Testis (tissue), 3 donors: ENCODE data around the gene LRRC41. TPM values are rescaled to one million over a fixed set of nuclear protein-coding genes. Genes with fewer than 3 reads are reported as not detected.

Experiments used
- DNase-seq: peaks from one replicate; pipeline ENCODE4 v3.0.0-alpha.2; 2019
- H3K27ac ChIP-seq, 2 donors: fragments of 200-600 bp; sonication (generic); one replicate each; pipeline ENCODE4 v1.5.1; 2019
- H3K27me3 ChIP-seq: fragments of 200-600 bp; sonication (generic); one replicate; pipeline ENCODE4 v1.5.1; 2019
- H3K36me3 ChIP-seq: fragments of 200-600 bp; sonication (generic); one replicate; pipeline ENCODE4 v1.5.1; 2017; ENCODE audit warnings: low read depth; ENCODE audit errors: missing control alignments
- H3K4me1 ChIP-seq: fragments of 200-600 bp; sonication (generic); one replicate; pipeline ENCODE4 v1.5.1; 2019
- H3K4me3 ChIP-seq, 2 donors: fragments of 200-600 bp; sonication (generic); one replicate each; pipeline ENCODE4 v1.5.1; 2017 to 2019
- H3K9me3 ChIP-seq: fragments of 200-600 bp; sonication (generic); one replicate; pipeline ENCODE4 v1.5.1; 2017
- CTCF ChIP-seq, 3 experiments: fragments of 450-650 bp in 2 of 3; fragments of 200-600 bp in 1 of 3; sonication (generic) in 1 of 3; IDR thresholded peaks; one replicate each; pipeline ENCODE4 v1.5.1; 2016 to 2019; ENCODE audit warnings: antibody characterized with exemption in 3 of 3, mild to moderate bottlenecking in 2 of 3, moderate library complexity in 1 of 3
- POLR2A ChIP-seq: fragments of 450-650 bp; IDR thresholded peaks from one replicate; pipeline ENCODE4 v1.6.1; 2017; ENCODE audit warnings: antibody characterized with exemption, mild to moderate bottlenecking, moderate library complexity
- WGBS, 2 donors: methylation state at CpG; one replicate each; pipeline ENCODE4 v1.1.5; 2018; 5-methylcytosine and 5-hydroxymethylcytosine counted together
- intact Hi-C: fragments of 100-400 bp; cut with DNase I; formaldehyde crosslinking; loops from one replicate; pipeline ENCODE4 v1.15.1; 2023; ENCODE audit warnings: low total_unique reads
- polyA plus RNA-seq: library from polyadenylated mRNA; stranded (reverse); fragments of 350-450 nt; fragmentation: Illumina TruSeq; extraction: RNeasy Lipid Tissue Mini Kit (QIAGEN cat#74804); gene quantifications from one replicate; pipeline ENCODE4 v1.2.3, GENCODE V29; 2014; ENCODE audit warnings: low read depth, low replicate concordance; ENCODE audit not compliant: insufficient read depth
- total RNA-seq, 2 donors: library from RNA; depleted of rRNA; stranded (reverse); fragments of >200 nt; gene quantifications; one replicate each; pipeline ENCODE4 v1.2.3, GENCODE V29; 2016

LRRC41 gene
- total and polyA plus RNA-seq, 3 donors from 2014 or later, result 86.4 to 136 (median 123) TPM

GRCh38 chr1:46268578-46268977, 34.8 kb downstream of the LRRC41 start:
- 100% methylated on average over 1 of the region's 1 CpG for WGBS, 2 donors
- intact Hi-C loops, result no loop called here
- no peaks in the 10 kb centered on the region for H3K4me1 ChIP-seq
- H3K4me3 ChIP-seq, result no peak overlapping the region
- H3K27ac ChIP-seq, result no peak overlapping the region
- no peaks in the 10 kb centered on the region for H3K27me3 ChIP-seq
- no peaks in the 10 kb centered on the region for H3K36me3 ChIP-seq
- H3K9me3 ChIP-seq, result no peaks in the 10 kb centered on the region
- DNase-seq, result no peak
- no peak for TF ChIP-seq CTCF (IDR thresholded peaks at IDR 0.05)

GRCh38 chr1:46263146-46263545, 40.3 kb downstream of the LRRC41 start:
- WGBS, 2 donors, result 75 to 96% methylated on average over 2 of the region's 2 CpGs
- no peak overlapping the region for H3K4me3 ChIP-seq
- TF ChIP-seq CTCF (IDR thresholded peaks at IDR 0.05) (no peak), POLR2A (no peak)
- no peak overlapping the region for H3K27ac ChIP-seq
- no peaks in the 10 kb centered on the region for H3K4me1 ChIP-seq
- H3K9me3 ChIP-seq, result no peaks in the 10 kb centered on the region
- H3K36me3 ChIP-seq, result no peaks in the 10 kb centered on the region
- intact Hi-C loops, result no loop called here
- no peaks in the 10 kb centered on the region for H3K27me3 ChIP-seq
- DNase-seq, result no peak

GRCh38 chr1:46262508-46262907, 40.9 kb downstream of the LRRC41 start:
- intact Hi-C loops, result no loop called here
- no peak for DNase-seq
- H3K9me3 ChIP-seq, result no peaks in the 10 kb centered on the region
- H3K27ac ChIP-seq, result no peak overlapping the region
- no peaks in the 10 kb centered on the region for H3K4me1 ChIP-seq
- H3K27me3 ChIP-seq, result no peaks in the 10 kb centered on the region
- no peak for TF ChIP-seq CTCF (IDR thresholded peaks at IDR 0.05)
- TF ChIP-seq POLR2A, result no peak
- no peak overlapping the region for H3K4me3 ChIP-seq
- no peaks in the 10 kb centered on the region for H3K36me3 ChIP-seq
- WGBS, 2 donors, result 65 to 72% methylated on average over 1 of the region's 1 CpG

- no peaks in the 10 kb centered on the region for H3K4me1 ChIP-seq
- TF ChIP-seq CTCF (IDR thresholded peaks at IDR 0.05) (no peak), POLR2A (no peak)
- WGBS, 2 donors, result 89 to 93% methylated on average over 2 of the region's 2 CpGs
- H3K4me3 ChIP-seq, result no peak overlapping the region
- no peaks in the 10 kb centered on the region for H3K36me3 ChIP-seq
- no peaks in the 10 kb centered on the region for H3K9me3 ChIP-seq
- no peak overlapping the region for H3K27ac ChIP-seq
- intact Hi-C loops, result no loop called here
- DNase-seq, result no peak
- H3K27me3 ChIP-seq, result no peaks in the 10 kb centered on the region
These were observed 46.9 kb downstream of the LRRC41 start for GRCh38 chr1:46256523-46256922.

GRCh38 chr1:46254668-46255067, 48.7 kb downstream of the LRRC41 start:
- H3K27ac ChIP-seq, result no peak overlapping the region
- no peaks in the 10 kb centered on the region for H3K36me3 ChIP-seq
- H3K4me1 ChIP-seq, result no peaks in the 10 kb centered on the region
- intact Hi-C loops, result no loop called here
- no peak for DNase-seq
- no peaks in the 10 kb centered on the region for H3K27me3 ChIP-seq
- whole genome bisulfite sequencing, 2 donors, result 90 to 97% methylated on average over 5 of the region's 5 CpGs
- H3K9me3 ChIP-seq, result no peaks in the 10 kb centered on the region
- H3K4me3 ChIP-seq, result no peak overlapping the region
- no peak for TF ChIP-seq CTCF (IDR thresholded peaks at IDR 0.05)
- TF ChIP-seq POLR2A, result no peak
